ENCODE results near the gene DLX4. TPM values are rescaled to one million over a fixed set of nuclear protein-coding genes. Genes with fewer than 3 reads are reported as not detected.

Gene DLX4
- total and polyA plus RNA-seq, 2 of the 4 experiments (the other 2 are of a cell fraction) = not detected

DNA sequence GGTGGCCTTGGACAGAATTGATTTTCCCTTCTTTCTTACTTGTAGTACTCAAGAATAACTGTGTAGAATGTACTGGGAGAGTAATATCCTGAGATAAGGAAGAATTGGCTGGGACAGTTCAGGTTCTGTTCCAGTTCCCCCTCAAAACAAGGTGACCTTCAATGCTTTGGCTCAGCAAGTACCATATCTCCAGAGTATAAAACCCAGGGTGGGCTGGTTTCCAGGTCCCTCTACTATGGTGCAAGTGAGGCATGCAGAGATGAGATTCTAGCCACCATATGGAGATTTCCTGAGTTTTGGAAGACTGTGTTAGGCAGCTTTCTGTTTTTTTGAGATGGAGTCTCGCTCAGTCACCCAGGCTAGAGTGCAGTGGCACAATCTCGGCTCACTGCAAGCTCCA lies 44.1 kb downstream of the DLX4 start:
- no peak overlapping the region for H3K18ac ChIP-seq (ENCODE audit: low read depth, low read length)
- no peaks in the 10 kb centered on the region for H3K4me1 ChIP-seq (ENCODE audit: control insufficient read depth, insufficient read depth, low read length)
- no peaks in the 10 kb centered on the region for H3K79me1 ChIP-seq (ENCODE audit: low read depth in 1 of 2, low read length in 2 of 2)
- H2AFZ ChIP-seq (replicated peaks; ENCODE audit: low read length, poor library complexity) = no peak overlapping the region
- H3K27me3 ChIP-seq (ENCODE audit: control insufficient read depth, insufficient read depth, low read length) = peaks cover 8% of the 10 kb centered on the region
- no peaks in the 10 kb centered on the region for H4K20me1 ChIP-seq (ENCODE audit: insufficient read depth, low read length)
- ATAC-seq (ENCODE audit: low read depth) (no peak), DNase-seq (no peak)
- H2BK120ac ChIP-seq (ENCODE audit: low read depth, low read length) = no peak overlapping the region
- POLR2A ChIA-PET (ENCODE audit: unreplicated experiment) = no interaction called here
- no peak overlapping the region for H4K91ac ChIP-seq (ENCODE audit: insufficient read depth, low read depth, low read length)
- H3K4me2 ChIP-seq (ENCODE audit: low read depth, low read length) = no peak overlapping the region
- no peak for TF ChIP-seq CHD1 (IDR thresholded peaks at IDR 0.05; ENCODE audit: low read depth, low read length)
- TF ChIP-seq RAD21 (IDR thresholded peaks at IDR 0.05; ENCODE audit: low read length) = no peak
- TF ChIP-seq, protein P1, sequence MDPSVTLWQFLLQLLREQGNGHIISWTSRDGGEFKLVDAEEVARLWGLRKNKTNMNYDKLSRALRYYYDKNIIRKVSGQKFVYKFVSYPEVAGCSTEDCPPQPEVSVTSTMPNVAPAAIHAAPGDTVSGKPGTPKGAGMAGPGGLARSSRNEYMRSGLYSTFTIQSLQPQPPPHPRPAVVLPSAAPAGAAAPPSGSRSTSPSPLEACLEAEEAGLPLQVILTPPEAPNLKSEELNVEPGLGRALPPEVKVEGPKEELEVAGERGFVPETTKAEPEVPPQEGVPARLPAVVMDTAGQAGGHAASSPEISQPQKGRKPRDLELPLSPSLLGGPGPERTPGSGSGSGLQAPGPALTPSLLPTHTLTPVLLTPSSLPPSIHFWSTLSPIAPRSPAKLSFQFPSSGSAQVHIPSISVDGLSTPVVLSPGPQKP (IDR thresholded peaks at IDR 0.05; ENCODE audit: borderline replicate concordance, low read depth, low read length) = no peak
- TF ChIP-seq SMC3 (IDR thresholded peaks at IDR 0.05; ENCODE audit: low read depth, low read length) = no peak
- TF ChIP-seq NFE2L2 (IDR thresholded peaks at IDR 0.05; ENCODE audit: low read depth, low read length) = no peak
- TF ChIP-seq RFX5 (IDR thresholded peaks at IDR 0.05; ENCODE audit: low read depth, low read length) = no peak
- no peak for TF ChIP-seq BHLHE40 (IDR thresholded peaks at IDR 0.05; ENCODE audit: low read depth, low read length)
- no peak for TF ChIP-seq FOS (IDR thresholded peaks at IDR 0.05; ENCODE audit: low read depth, low read length)
- no peak for TF ChIP-seq RCOR1 (IDR thresholded peaks at IDR 0.05; ENCODE audit: insufficient replicate concordance, low read length)
- TF ChIP-seq, protein P2, sequence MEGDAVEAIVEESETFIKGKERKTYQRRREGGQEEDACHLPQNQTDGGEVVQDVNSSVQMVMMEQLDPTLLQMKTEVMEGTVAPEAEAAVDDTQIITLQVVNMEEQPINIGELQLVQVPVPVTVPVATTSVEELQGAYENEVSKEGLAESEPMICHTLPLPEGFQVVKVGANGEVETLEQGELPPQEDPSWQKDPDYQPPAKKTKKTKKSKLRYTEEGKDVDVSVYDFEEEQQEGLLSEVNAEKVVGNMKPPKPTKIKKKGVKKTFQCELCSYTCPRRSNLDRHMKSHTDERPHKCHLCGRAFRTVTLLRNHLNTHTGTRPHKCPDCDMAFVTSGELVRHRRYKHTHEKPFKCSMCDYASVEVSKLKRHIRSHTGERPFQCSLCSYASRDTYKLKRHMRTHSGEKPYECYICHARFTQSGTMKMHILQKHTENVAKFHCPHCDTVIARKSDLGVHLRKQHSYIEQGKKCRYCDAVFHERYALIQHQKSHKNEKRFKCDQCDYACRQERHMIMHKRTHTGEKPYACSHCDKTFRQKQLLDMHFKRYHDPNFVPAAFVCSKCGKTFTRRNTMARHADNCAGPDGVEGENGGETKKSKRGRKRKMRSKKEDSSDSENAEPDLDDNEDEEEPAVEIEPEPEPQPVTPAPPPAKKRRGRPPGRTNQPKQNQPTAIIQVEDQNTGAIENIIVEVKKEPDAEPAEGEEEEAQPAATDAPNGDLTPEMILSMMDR (conservative IDR thresholded peaks at IDR 0.05; ENCODE audit: low read depth, low read length) = no peak
- no peak for TF ChIP-seq CEBPB (IDR thresholded peaks at IDR 0.05; ENCODE audit: low read depth, low read length)
- TF ChIP-seq MAZ (IDR thresholded peaks at IDR 0.05; ENCODE audit: borderline replicate concordance, low read depth, low read length) = no peak
- no peak for TF ChIP-seq MXI1 (IDR thresholded peaks at IDR 0.05; ENCODE audit: borderline replicate concordance, low read depth, low read length)
- TF ChIP-seq, protein P3, sequence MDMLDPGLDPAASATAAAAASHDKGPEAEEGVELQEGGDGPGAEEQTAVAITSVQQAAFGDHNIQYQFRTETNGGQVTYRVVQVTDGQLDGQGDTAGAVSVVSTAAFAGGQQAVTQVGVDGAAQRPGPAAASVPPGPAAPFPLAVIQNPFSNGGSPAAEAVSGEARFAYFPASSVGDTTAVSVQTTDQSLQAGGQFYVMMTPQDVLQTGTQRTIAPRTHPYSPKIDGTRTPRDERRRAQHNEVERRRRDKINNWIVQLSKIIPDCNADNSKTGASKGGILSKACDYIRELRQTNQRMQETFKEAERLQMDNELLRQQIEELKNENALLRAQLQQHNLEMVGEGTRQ (IDR thresholded peaks at IDR 0.05; ENCODE audit: low read depth, low read length) = no peak
- no peak for TF ChIP-seq POLR2A (IDR thresholded peaks at IDR 0.05; ENCODE audit: low read depth, low read length)
- TF ChIP-seq MAFK (IDR thresholded peaks at IDR 0.05; ENCODE audit: low read depth, low read length) = no peak
- no peak overlapping the region for H2BK5ac ChIP-seq (ENCODE audit: low read depth, low read length, poor library complexity, severe bottlenecking)
- H3K36me3 ChIP-seq (ENCODE audit: control insufficient read depth, insufficient read depth, low read length) = no peaks in the 10 kb centered on the region
- no peak overlapping the region for H3K9ac ChIP-seq (ENCODE audit: low read depth, low read length)
- no peak overlapping the region for H3K27ac ChIP-seq (ENCODE audit: insufficient read depth, low read length)
- no TSS peak for BruUV-seq (replicated peaks)
- no peak overlapping the region for H3K4ac ChIP-seq (ENCODE audit: low read depth, low read length)
- no peak overlapping the region for H3K56ac ChIP-seq (ENCODE audit: extremely low read depth, insufficient read depth, low read length)
- no peak overlapping the region for H4K8ac ChIP-seq (ENCODE audit: low read depth in 2 of 2, low read length in 2 of 2)
- intact Hi-C loops (cut with micrococcal nuclease) (no loop called here), in situ Hi-C loops (cut with MboI; ENCODE audit: low sequenced_read_pairs) (no loop called here), dilution Hi-C loops (cut with HindIII; ENCODE audit: low sequenced_read_pairs, unreplicated experiment) (no loop called here)
- H2AK5ac ChIP-seq (ENCODE audit: low read depth, low read length) = no peak overlapping the region
- no peaks in the 10 kb centered on the region for H3K9me1 ChIP-seq (ENCODE audit: insufficient read depth, low read length)
- H2BK20ac ChIP-seq (ENCODE audit: low read depth, low read length) = no peak overlapping the region
- H2AK9ac ChIP-seq (replicated peaks; ENCODE audit: low read depth, low read length, poor library complexity) = no peak overlapping the region
- H3K23ac ChIP-seq (ENCODE audit: low read depth, low read length) = no peak overlapping the region
- no peak overlapping the region for H3K4me3 ChIP-seq (ENCODE audit: insufficient read depth, low read depth, low read length)
- no peak overlapping the region for H3K14ac ChIP-seq (replicated peaks; ENCODE audit: low read depth, low read length)
- no peak overlapping the region for H2BK15ac ChIP-seq (ENCODE audit: low read depth, low read length)
- CTCF ChIA-PET = no interaction called here
- WGBS, 2 experiments (ENCODE audit: extremely low coverage in 2 of 2, insufficient read length in 1 of 2) = no CpG with 5 or more reads among the region's 2 CpGs
- peaks cover 27% of the 10 kb centered on the region for H3K9me3 ChIP-seq (ENCODE audit: control insufficient read depth, insufficient read depth, low read length)
- H4K5ac ChIP-seq (ENCODE audit: low read depth, low read length) = no peak overlapping the region

Measured in IMR-90 (cell line).